K562 (cell line): ENCODE measurements around the gene NUDT21. TPM values are rescaled to one million over a fixed set of nuclear protein-coding genes. Genes with fewer than 3 reads are reported as not detected.

Experiments
- ATAC-seq: fragments of 200-7000 bp; cut with Tn5 transposase; 3 replicates; pipeline ENCODE4 v1.9.1; 2020; ENCODE audit warnings: moderate library complexity
- BruUV-seq: library from RNA; stranded (reverse); fragments of 400-500 nt; replicated peaks from 2 replicates; lab custom pipeline; 2021; lab: Mats Ljungman, UMichigan
- CTCF ChIA-PET: fragments of 300-600 bp; formaldehyde crosslinking; extraction: SDS; loops from one replicate; lab custom pipeline; 2021; ENCODE audit warnings: low intra/inter-chr PET ratio; lab: Yijun Ruan, JAX
- POLR2A ChIA-PET: fragments of 300-600, 350-650 bp; sonication (Branson Sonifier 250); formaldehyde crosslinking; extraction: SDS; loops from one replicate; lab custom pipeline; 2021; ENCODE audit warnings: antibody characterized with exemption, inconsistent platforms; lab: Yijun Ruan, JAX
- DNase-seq, 4 experiments: peaks; one replicate each; pipeline versions ENCODE4 v3.0.0 to v3.0.0-alpha.2; 2011 to 2018; ENCODE audit warnings: low spot score in 3 of 4, mixed read lengths in 3 of 4; ENCODE audit errors: extremely low read depth in 1 of 4
- FAIRE-seq: peaks from 2 replicates; lab custom pipeline; 2011; peaks lifted over from hg19 to GRCh38; lab: Jason Lieb, UNC
- H2AFZ ChIP-seq: 2 replicates; pipeline ENCODE4 v1.6.0; 2011; ENCODE audit warnings: low read depth, low read length, control low read depth, inconsistent platforms
- H3K27ac ChIP-seq: fragments of 200-600 bp; 3 replicates; pipeline ENCODE4 v1.8.0; 2011; ENCODE audit warnings: low read depth, mild to moderate bottlenecking, control low read depth, inconsistent platforms, low read length, moderate library complexity, mixed read lengths; ENCODE audit errors: extremely low read depth
- H3K27me3 ChIP-seq, 2 experiments: fragments of 300-600 bp in 1 of 2; 2 replicates in 1 of 2; 3 replicates in 1 of 2; pipeline versions ENCODE4 v1.6.0 to v1.8.0; 2011; ENCODE audit warnings: inconsistent platforms in 2 of 2, low read length in 2 of 2, mild to moderate bottlenecking in 1 of 2, mixed read lengths in 1 of 2, moderate library complexity in 1 of 2; ENCODE audit not compliant: control insufficient read depth in 2 of 2, insufficient read depth in 2 of 2
- H3K36me3 ChIP-seq: fragments of 300-600 bp; 3 replicates; pipeline ENCODE4 v1.8.0; 2011; ENCODE audit warnings: mild to moderate bottlenecking, low read length, inconsistent platforms; ENCODE audit not compliant: control insufficient read depth, insufficient read depth
- H3K4me1 ChIP-seq, 2 experiments: fragments of 200-600 bp in 1 of 2; replicated peaks in 1 of 2; 2 replicates in 1 of 2; 3 replicates in 1 of 2; pipeline versions ENCODE4 v1.5.1 to v1.8.0; 2011; ENCODE audit warnings: inconsistent platforms in 2 of 2, low read length in 2 of 2, mild to moderate bottlenecking in 1 of 2, mixed read lengths in 1 of 2, moderate library complexity in 1 of 2; ENCODE audit not compliant: control insufficient read depth in 2 of 2, insufficient read depth in 2 of 2
- H3K4me2 ChIP-seq: 2 replicates; pipeline ENCODE4 v1.6.1; 2011; ENCODE audit warnings: low read length, control low read depth, inconsistent platforms, mixed read lengths; ENCODE audit not compliant: insufficient read depth
- H3K4me3 ChIP-seq: fragments of 200-600 bp; sonication (generic), shearing (Covaris generic); 2 replicates; pipeline ENCODE4 v1.5.1; 2016; ENCODE audit warnings: control low read depth, inconsistent platforms
- H3K79me2 ChIP-seq: fragments of 200-600 bp; 3 replicates; pipeline ENCODE4 v1.8.0; 2011; ENCODE audit warnings: low read length, inconsistent platforms; ENCODE audit not compliant: control insufficient read depth, insufficient read depth
- H3K9ac ChIP-seq, 2 experiments: 2 replicates each; pipeline versions ENCODE4 v1.6.0 to v1.6.1; 2011; ENCODE audit warnings: low read depth in 2 of 2, low read length in 2 of 2, control low read depth in 1 of 2, inconsistent platforms in 1 of 2, mild to moderate bottlenecking in 1 of 2, mixed read lengths in 1 of 2; ENCODE audit not compliant: insufficient read depth in 1 of 2
- H3K9me1 ChIP-seq: one replicate; pipeline ENCODE4 v1.6.0; 2011; ENCODE audit warnings: inconsistent platforms, mild to moderate bottlenecking, low read length, moderate library complexity; ENCODE audit not compliant: control insufficient read depth, insufficient read depth
- H3K9me3 ChIP-seq: replicated peaks from 2 replicates; pipeline ENCODE4 v1.5.1; 2011; ENCODE audit warnings: low read depth, low read length, inconsistent platforms; ENCODE audit not compliant: control insufficient read depth, insufficient read depth
- H4K20me1 ChIP-seq: replicated peaks from 2 replicates; pipeline ENCODE4 v1.6.1; 2011; ENCODE audit warnings: low read length, inconsistent platforms, mixed read lengths; ENCODE audit not compliant: control insufficient read depth, insufficient read depth
- ATF1 ChIP-seq, 2 experiments: fragments of 450-650 bp in 1 of 2; IDR thresholded peaks; 2 replicates each; pipeline ENCODE4 v1.6.1; 2016; ENCODE audit warnings: missing compliant biosample characterization in 1 of 2, missing genetic modification characterization in 1 of 2
- CBFA2T2 ChIP-seq: fragments of 450-650 bp; conservative IDR thresholded peaks from 2 replicates; pipeline ENCODE4 v1.6.1; 2017; ENCODE audit warnings: mild to moderate bottlenecking
- CBX2 ChIP-seq: fragments of 200-600 bp; sonication (generic); IDR thresholded peaks from one replicate; pipeline ENCODE4 v1.6.1; 2012; ENCODE audit warnings: mild to moderate bottlenecking, low read length, inconsistent platforms; ENCODE audit not compliant: insufficient read depth, poor library complexity, severe bottlenecking
- CHD1 ChIP-seq: fragments of 200-600 bp; sonication (generic); IDR thresholded peaks from one replicate; pipeline ENCODE4 v1.6.1; 2012; ENCODE audit warnings: mild to moderate bottlenecking, moderate library complexity, low read length, inconsistent platforms
- DMBX1 ChIP-seq: fragments of 250-450 bp; sonication (Bioruptor Pico); IDR thresholded peaks from 2 replicates; pipeline ENCODE4 v1.8.0; 2022; ENCODE audit warnings: inconsistent platforms, mild to moderate bottlenecking, moderate library complexity, borderline replicate concordance
- E2F6 ChIP-seq, 2 experiments: IDR thresholded peaks; 2 replicates each; pipeline ENCODE4 v1.6.1; 2011; ENCODE audit warnings: borderline replicate concordance in 1 of 2, control low read depth in 1 of 2, low read depth in 1 of 2, low read length in 1 of 2, mild to moderate bottlenecking in 1 of 2, mixed read lengths in 1 of 2, moderate library complexity in 1 of 2; ENCODE audit not compliant: insufficient read depth in 1 of 2, insufficient read length in 1 of 2, poor library complexity in 1 of 2, severe bottlenecking in 1 of 2; ENCODE audit errors: extremely low read depth in 1 of 2
- EZH2 ChIP-seq: IDR thresholded peaks from 2 replicates; pipeline ENCODE4 v1.6.1; 2012; ENCODE audit warnings: low read depth, mild to moderate bottlenecking, inconsistent platforms, low read length, borderline replicate concordance
- HBP1 ChIP-seq: fragments of 450-650 bp; formaldehyde crosslinking; IDR thresholded peaks from 2 replicates; pipeline ENCODE4 v1.4.0; 2022; ENCODE audit warnings: missing genetic modification characterization
- MECOM ChIP-seq: fragments of 250-450 bp; sonication (Bioruptor Pico); IDR thresholded peaks from 2 replicates; pipeline ENCODE4 v1.8.0; 2022; ENCODE audit warnings: inconsistent platforms
- TEAD4 ChIP-seq, 2 experiments: sonication (generic) in 1 of 2; formaldehyde crosslinking in 1 of 2; IDR thresholded peaks; 2 replicates each; pipeline versions ENCODE4 v1.6.1 to v1.8.0; 2012 to 2022; ENCODE audit warnings: borderline replicate concordance in 1 of 2, inconsistent platforms in 1 of 2, low read length in 1 of 2, mild to moderate bottlenecking in 1 of 2, missing genetic modification reagents in 1 of 2
- TFAM ChIP-seq: fragments of 250-450 bp; sonication (Bioruptor Pico); conservative IDR thresholded peaks from 2 replicates; pipeline ENCODE4 v1.5.0; 2021; ENCODE audit warnings: mild to moderate bottlenecking, moderate library complexity
- ZFP30 ChIP-seq: fragments of 250-450 bp; sonication (Bioruptor Pico); IDR thresholded peaks from 2 replicates; pipeline ENCODE4 v1.8.0; 2022; ENCODE audit warnings: moderate library complexity, mild to moderate bottlenecking, inconsistent platforms, borderline replicate concordance
- ZFX ChIP-seq: sonication (generic); formaldehyde crosslinking; IDR thresholded peaks from 2 replicates; pipeline ENCODE4 v1.8.0; 2022; ENCODE audit warnings: mild to moderate bottlenecking, missing genetic modification reagents, moderate library complexity
- ZNF232 ChIP-seq: sonication (generic); formaldehyde crosslinking; IDR thresholded peaks from 2 replicates; pipeline ENCODE4 v1.8.0; 2022; ENCODE audit warnings: mild to moderate bottlenecking, missing genetic modification reagents
- ZNF3 ChIP-seq: fragments of 250-450 bp; sonication (Bioruptor Pico); IDR thresholded peaks from 2 replicates; pipeline ENCODE4 v1.5.0; 2021; ENCODE audit warnings: mild to moderate bottlenecking, moderate library complexity
- WGBS: fragments of 100-300 bp; shearing (Covaris generic); methylation state at CpG from one replicate; pipeline ENCODE4 v1.1.6; 2016; ENCODE audit warnings: low coverage, mixed read lengths; ENCODE audit not compliant: insufficient coverage; ENCODE audit errors: missing lambda C conversion rate; 5-methylcytosine and 5-hydroxymethylcytosine counted together
- in situ Hi-C: fragments of 300-500 bp; cut with MboI; formaldehyde crosslinking; loops from 4 replicates; pipeline ENCODE4 v1.15.0; 2018; ENCODE audit warnings: inconsistent platforms, mixed read lengths
- intact Hi-C: fragments of 100-400 bp; cut with micrococcal nuclease; formaldehyde crosslinking; loops from 2 replicates; pipeline ENCODE4 v1.14.2; 2022
- polyA plus RNA-seq, 8 experiments: library from polyadenylated mRNA; depleted of rRNA in 4 of 8; stranded (reverse) in 5 of 8; unstranded in 3 of 8; fragments of >200 nt; fragmentation: Nextera tagmentation in 2 of 8; fragmentation: Illumina TruSeq in 1 of 8; extraction: Ambion mirVana in 2 of 8; extraction: Trizol in 1 of 8; gene quantifications; 2 replicates each; pipeline versions ENCODE4 v1.2.1 to v1.2.3, GENCODE V29; 2011 to 2014; ENCODE audit warnings: inconsistent platforms in 1 of 8, missing spikeins in 1 of 8
- total RNA-seq, 7 experiments: library from RNA; depleted of rRNA in 6 of 7; stranded (reverse); fragments of >200 nt in 6 of 7; fragmentation: Illumina TruSeq in 2 of 7; extraction: Trizol in 2 of 7; gene quantifications; 2 replicates each; pipeline versions ENCODE4 v1.2.1 to v1.2.3, GENCODE V29; 2011 to 2021; ENCODE audit warnings: low replicate concordance in 1 of 7
- TF ChIP-seq, protein P1 (sequence below): fragments of 450-650 bp; IDR thresholded peaks from 2 replicates; pipeline ENCODE4 v1.6.1; 2016; ENCODE audit warnings: low read depth, mild to moderate bottlenecking, moderate library complexity

NUDT21 gene
- total and polyA plus RNA-seq, 9 of the 15 experiments (the other 6 are each of a cell fraction or from before 2014, with no cell fraction given), result 62.4 to 218 (median 121) TPM

DNA sequence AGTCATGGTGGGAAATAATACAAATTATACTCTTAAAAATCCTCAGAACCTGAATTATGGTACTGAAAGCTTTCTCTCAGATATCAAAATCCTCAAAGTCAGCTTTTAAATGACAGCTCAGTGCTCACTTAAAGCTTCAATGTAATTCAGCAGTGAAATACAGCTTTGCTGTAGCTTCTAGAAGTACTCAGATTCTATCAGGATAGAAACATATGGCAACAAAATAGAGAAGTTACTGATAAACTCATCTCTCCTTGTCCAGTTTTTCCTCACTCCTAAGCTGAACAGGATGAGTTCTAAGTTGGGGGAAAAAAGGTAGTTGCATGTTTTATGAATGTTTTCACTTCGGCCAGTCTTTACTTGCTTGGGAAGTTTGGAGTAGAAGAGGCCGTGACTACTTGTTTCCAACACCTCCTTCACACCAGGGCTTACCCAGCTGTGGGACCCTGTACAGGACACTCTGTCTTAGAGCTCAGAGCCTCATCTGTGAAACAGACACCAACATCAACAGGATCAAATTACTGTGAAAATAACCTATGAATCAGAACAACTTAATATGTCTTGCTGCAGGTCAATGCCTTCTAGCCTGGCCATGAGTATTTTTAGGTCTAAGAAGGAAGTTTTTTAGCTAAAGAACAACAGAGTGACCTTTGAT, 30.5 kb upstream of the NUDT21 start:
- Histone ChIP-seq H3K27me3 (no peaks in the 10 kb centered on the region), H3K4me3 (no peak overlapping the region), H3K9ac (no peak overlapping the region), H3K4me1 (peaks cover 0 to 38% of the 10 kb centered on the region in 2 experiments; a peak in 4 of 5 replicates), H3K4me2 (peak overlapping the region; percentile 3; the same call in 1 of the 2 replicates), H3K79me2 (no peaks in the 10 kb centered on the region), H3K9me3 (peaks cover 2% of the 10 kb centered on the region; the same call in 1 of the 2 replicates), H2AFZ (no peak overlapping the region; the same call in 1 of the 2 replicates), H3K9me1 (no peaks in the 10 kb centered on the region), H3K27ac (peak overlapping the region; percentile 46; the same call in 2 of the 3 replicates), H4K20me1 (no peaks in the 10 kb centered on the region), H3K36me3 (peaks cover 29% of the 10 kb centered on the region)
- peak; percentile 58 for ATAC-seq
- BruUV-seq, result no TSS peak
- intact Hi-C loops, result no loop called here
- ChIA-PET POLR2A (interaction anchor here (0.9 to 1.5 kb wide), 4 partner anchors 10 to 450 kb away, joined by 3 to 6 read pairs (median 4); no protein-coding TSS in a partner anchor), CTCF (no interaction called here)
- in situ Hi-C loops, result no loop called here
- FAIRE-seq, result no peak
- 12% methylated on average over 2 of the region's 2 CpGs for WGBS
- DNase-seq, result no peak
- TF ChIP-seq MECOM (CRISPR knock-in tag) (no peak), ZNF232 (no peak), TEAD4 (IDR thresholded peaks at IDR 0.05; ENCODE audit: low read length) (peak; percentile 28; the same call in 1 of the 2 replicates), TEAD4 (CRISPR knock-in tag; IDR thresholded peaks at IDR 0.05; ENCODE audit: borderline replicate concordance) (no peak), CBX2 (no peak), E2F6 (IDR thresholded peaks at IDR 0.05; ENCODE audit: borderline replicate concordance in 1 of 2, extremely low read depth in 1 of 2, insufficient read depth in 1 of 2, insufficient read length in 1 of 2, low read depth in 1 of 2, low read length in 1 of 2, poor library complexity in 1 of 2, severe bottlenecking in 1 of 2) (no peak), CBFA2T2 (no peak), ZFP30 (CRISPR knock-in tag) (no peak), DMBX1 (CRISPR knock-in tag) (0 out of 2 replicates have a peak, but pooled peaks have one; percentile 21), HBP1 (CRISPR knock-in tag) (no peak), ZFX (CRISPR knock-in tag) (no peak), EZH2 (no peak), ZNF3 (no peak), ATF1 (CRISPR knock-in tag; IDR thresholded peaks at IDR 0.05) (no peak), ATF1 (tag; IDR thresholded peaks at IDR 0.05) (no peak), TFAM (CRISPR knock-in tag) (no peak), CHD1 (no peak)
- TF ChIP-seq, protein P1, sequence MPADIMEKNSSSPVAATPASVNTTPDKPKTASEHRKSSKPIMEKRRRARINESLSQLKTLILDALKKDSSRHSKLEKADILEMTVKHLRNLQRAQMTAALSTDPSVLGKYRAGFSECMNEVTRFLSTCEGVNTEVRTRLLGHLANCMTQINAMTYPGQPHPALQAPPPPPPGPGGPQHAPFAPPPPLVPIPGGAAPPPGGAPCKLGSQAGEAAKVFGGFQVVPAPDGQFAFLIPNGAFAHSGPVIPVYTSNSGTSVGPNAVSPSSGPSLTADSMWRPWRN, result no peak
